ENCODE data around the gene CATSPERB. TPM values are rescaled to one million over a fixed set of nuclear protein-coding genes. Genes with fewer than 3 reads are reported as not detected.

The CATSPERB gene
- total and polyA plus RNA-seq, 9 of the 15 experiments (the other 6 are each of a cell fraction or from before 2014, with no cell fraction given) = 0.05 to 1.4 (median 0.89) TPM

- TF ChIP-seq ELK1 (CRISPR knock-in tag; IDR thresholded peaks at IDR 0.05) (no peak), BDP1 (IDR thresholded peaks at IDR 0.05; ENCODE audit: insufficient read depth, insufficient read length) (no peak), PTTG1 (tag; IDR thresholded peaks at IDR 0.05; ENCODE audit: low read depth) (no peak), MTA3 (IDR thresholded peaks at IDR 0.05; ENCODE audit: borderline replicate concordance) (no peak), PCBP1 (IDR thresholded peaks at IDR 0.05; ENCODE audit: low read depth, low read length, poor library complexity, severe bottlenecking) (no peak)
Observed at GRCh38 chr14:91575469-91576208, 156.2 kb downstream of the CATSPERB start (continued).

GRCh38 chr14:91573894-91574837 lies 157.7 kb downstream of the CATSPERB start:
- intact Hi-C loops (cut with micrococcal nuclease) = no loop called here
- Histone ChIP-seq H4K20me1 (replicated peaks; ENCODE audit: control insufficient read depth, insufficient read depth, low read length) (no peaks in the 10 kb centered on the region), H3K9me3 (replicated peaks; ENCODE audit: control insufficient read depth, insufficient read depth, low read depth, low read length) (no peaks in the 10 kb centered on the region), H3K4me1 (replicated peaks in 1 of 2; ENCODE audit: control insufficient read depth in 2 of 2, insufficient read depth in 2 of 2, low read length in 2 of 2) (peaks cover 0 to 11% of the 10 kb centered on the region in 2 experiments; a peak in 2 of 5 replicates), H3K79me2 (ENCODE audit: control insufficient read depth, insufficient read depth, low read length) (no peaks in the 10 kb centered on the region), H2AFZ (ENCODE audit: low read depth, low read length) (no peak overlapping the region), H3K9me1 (ENCODE audit: control insufficient read depth, insufficient read depth, low read length) (no peaks in the 10 kb centered on the region), H3K27ac (ENCODE audit: extremely low read depth, low read depth, low read length) (no peak overlapping the region), H3K36me3 (ENCODE audit: control insufficient read depth, insufficient read depth, low read length) (no peaks in the 10 kb centered on the region), H3K4me2 (ENCODE audit: insufficient read depth, low read length) (peak overlapping the region; percentile 37), H3K27me3 (ENCODE audit: control insufficient read depth in 2 of 2, insufficient read depth in 2 of 2, low read length in 2 of 2) (peaks cover 0 to 20% of the 10 kb centered on the region in 2 experiments; a peak in 2 of 5 replicates), H3K4me3 (peak overlapping the region; percentile 30), H3K9ac (ENCODE audit: insufficient read depth in 1 of 2, low read depth in 2 of 2, low read length in 2 of 2) (peak overlapping the region in 1 of 2 experiments; percentile 71; a peak in 2 of 4 replicates)
- WGBS (ENCODE audit: insufficient coverage, low coverage, missing lambda C conversion rate) = 11% methylated on average over 10 of the region's 59 CpGs
- ATAC-seq = peak; percentile 69
- peak in 3 of 4 experiments; percentile 9 to 31 (median 21) for DNase-seq (ENCODE audit: extremely low read depth in 1 of 4, low spot score in 3 of 4)
- ChIA-PET CTCF (ENCODE audit: low intra/inter-chr PET ratio) (no interaction called here), POLR2A (interaction anchor here (0.6 to 0.8 kb wide), 3 partner anchors 35 to 343 kb away, joined by 3 to 5 read pairs (median 3); no protein-coding TSS in a partner anchor)
- in situ Hi-C loops (cut with MboI) = no loop called here
- FAIRE-seq = no peak
- no peak for TF ChIP-seq PTTG1 (tag; IDR thresholded peaks at IDR 0.05; ENCODE audit: low read depth)
- BruUV-seq (replicated peaks) = no TSS peak
